Choroid plexus epithelial cell (primary cell): ENCODE measurements around the gene UGT1A4.

Experiments
- DNase-seq: peaks from one replicate; pipeline ENCODE4 v3.0.0-alpha.2; 2010; ENCODE audit warnings: low read depth
- H3K4me3 ChIP-seq: 2 replicates; pipeline ENCODE4 v1.5.1; 2011; ENCODE audit warnings: low read depth, mild to moderate bottlenecking, control low read depth, low read length, moderate library complexity
- TF ChIP-seq, protein P1 (sequence below): conservative IDR thresholded peaks from 2 replicates; pipeline ENCODE4 v1.5.1; 2011; ENCODE audit warnings: low read depth, mild to moderate bottlenecking, control low read depth, inconsistent platforms, low read length, moderate library complexity

UGT1A4 gene

GRCh38 chr2:233817361-233817911 lies 98.9 kb downstream of the UGT1A4 start:
- TF ChIP-seq, protein P1, sequence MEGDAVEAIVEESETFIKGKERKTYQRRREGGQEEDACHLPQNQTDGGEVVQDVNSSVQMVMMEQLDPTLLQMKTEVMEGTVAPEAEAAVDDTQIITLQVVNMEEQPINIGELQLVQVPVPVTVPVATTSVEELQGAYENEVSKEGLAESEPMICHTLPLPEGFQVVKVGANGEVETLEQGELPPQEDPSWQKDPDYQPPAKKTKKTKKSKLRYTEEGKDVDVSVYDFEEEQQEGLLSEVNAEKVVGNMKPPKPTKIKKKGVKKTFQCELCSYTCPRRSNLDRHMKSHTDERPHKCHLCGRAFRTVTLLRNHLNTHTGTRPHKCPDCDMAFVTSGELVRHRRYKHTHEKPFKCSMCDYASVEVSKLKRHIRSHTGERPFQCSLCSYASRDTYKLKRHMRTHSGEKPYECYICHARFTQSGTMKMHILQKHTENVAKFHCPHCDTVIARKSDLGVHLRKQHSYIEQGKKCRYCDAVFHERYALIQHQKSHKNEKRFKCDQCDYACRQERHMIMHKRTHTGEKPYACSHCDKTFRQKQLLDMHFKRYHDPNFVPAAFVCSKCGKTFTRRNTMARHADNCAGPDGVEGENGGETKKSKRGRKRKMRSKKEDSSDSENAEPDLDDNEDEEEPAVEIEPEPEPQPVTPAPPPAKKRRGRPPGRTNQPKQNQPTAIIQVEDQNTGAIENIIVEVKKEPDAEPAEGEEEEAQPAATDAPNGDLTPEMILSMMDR = no peak
- no peak for DNase-seq
- no peak overlapping the region for H3K4me3 ChIP-seq

DNA sequence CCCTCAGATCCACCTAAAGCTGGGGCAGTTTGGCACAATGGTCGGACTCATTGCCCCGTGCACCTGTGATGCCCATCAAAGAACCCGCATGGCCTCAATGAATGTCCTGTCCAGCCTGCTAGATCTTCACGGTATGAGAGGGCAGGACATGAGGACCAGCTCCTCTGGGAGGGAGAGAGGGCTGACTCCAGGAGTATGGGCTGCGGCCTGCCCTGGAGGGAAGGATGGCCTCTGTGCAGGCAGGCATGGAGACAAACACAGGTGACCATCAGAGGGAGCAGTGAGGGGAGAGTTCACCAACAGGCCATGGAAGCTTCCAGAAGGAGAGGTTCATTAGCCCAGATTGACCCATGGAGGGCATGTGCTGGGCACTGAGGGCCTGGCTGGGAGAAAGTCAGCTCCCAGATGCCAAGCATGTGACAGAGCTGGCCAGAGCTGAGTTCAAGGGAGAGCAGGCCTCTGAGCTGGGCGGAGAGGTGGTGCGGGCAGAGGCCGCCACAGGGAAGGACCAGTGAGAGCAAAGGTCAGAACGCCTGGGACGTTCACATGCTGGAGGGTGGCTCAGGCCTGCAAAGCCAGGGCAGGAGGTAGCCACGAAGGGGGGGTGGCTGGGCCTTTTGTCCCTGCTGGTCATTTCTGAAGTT lies 99.6 kb downstream of the UGT1A4 start:
- TF ChIP-seq, protein P1 = no peak
- no peak for DNase-seq
- H3K4me3 ChIP-seq = no peak overlapping the region

DNA sequence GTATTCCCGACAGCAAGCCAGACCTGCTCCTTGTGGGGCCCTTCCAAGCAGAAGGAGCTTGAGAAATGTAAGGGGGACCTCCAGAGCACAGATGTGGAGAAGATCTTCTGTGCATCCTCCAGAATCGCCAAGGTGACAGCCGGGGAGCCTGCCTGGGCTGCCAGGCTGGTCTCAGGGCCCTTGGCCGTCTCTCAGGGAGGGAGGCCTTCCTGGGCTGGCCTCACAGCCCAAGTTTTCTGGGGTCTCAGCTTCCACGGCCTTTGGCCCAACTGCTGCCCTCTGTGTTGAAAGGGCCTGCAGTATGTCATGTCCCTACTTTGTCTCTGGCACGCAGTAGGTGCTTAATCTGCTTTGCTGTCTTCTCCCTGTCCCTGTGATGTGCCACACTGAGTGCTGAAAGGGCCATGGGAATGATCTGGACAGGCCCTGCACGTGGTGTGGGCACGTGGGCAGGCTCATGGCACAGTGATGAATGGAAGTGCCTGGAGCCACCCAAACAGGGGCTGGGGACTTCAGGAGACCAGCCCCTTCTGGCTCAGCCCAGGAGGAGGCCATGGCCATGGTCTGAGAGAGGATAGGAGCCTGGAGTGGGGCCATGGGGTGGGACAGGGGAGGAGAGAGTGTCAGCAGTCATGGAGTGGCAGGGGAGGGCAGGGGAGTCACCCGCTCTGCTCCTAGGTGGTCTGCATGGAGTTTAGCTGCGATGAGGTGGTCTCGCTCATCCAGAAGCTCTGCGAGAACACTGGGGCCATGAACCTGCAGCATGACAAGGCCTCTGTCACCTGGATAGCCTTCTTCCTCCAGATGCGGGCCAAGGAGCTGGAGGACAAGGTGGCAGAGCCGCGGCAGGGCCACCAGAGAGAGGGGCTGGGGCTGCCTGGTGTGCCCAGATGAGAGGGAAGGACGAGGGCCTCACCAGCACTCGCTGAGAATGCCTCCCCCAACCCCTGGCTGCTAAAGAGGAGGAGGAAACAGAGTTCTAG lies 100.4 kb downstream of the UGT1A4 start:
- DNase-seq = no peak
- H3K4me3 ChIP-seq = no peak overlapping the region
- TF ChIP-seq, protein P1 = no peak

DNA sequence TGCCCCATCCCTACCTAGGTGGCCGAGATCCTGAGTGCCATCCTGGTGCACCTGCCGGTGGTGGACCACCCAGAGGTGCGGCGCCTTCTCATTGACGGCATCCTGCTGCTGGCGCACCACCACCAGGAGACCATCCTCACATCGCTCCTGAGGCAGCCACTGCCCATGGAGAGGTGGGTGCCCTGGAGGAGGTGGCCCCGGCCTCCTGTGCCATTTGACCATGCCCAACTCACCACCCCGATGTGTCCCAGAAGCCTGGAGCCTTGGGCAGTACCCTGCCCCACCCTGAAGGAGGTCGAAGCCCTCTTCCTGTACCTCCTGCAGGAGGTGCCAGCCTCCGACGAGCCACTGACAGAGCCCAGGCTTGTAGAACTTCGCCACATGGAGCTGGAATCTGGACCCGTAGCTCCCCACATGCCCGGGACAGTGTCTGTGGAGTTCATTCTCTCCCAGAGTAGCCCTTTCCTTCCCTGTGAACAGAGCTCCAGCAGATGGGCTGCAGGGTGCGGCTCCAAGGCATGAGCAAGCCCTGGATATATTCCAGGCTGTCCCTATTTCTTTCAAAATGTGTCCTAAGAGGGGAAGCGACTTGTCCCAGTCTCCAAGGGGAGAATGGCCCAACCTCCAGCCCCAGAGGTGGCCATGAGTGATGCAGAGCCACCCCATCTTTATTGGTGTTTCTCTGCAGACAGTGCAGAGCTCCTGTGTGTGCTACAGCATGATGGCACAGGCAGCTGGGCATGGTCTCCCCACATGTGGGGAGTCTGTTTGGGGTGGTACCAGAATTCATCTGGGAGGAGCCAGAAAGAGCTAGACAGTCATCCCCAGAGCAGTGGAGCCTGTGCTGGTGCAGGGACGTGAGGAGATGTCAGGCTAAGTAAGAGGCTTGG lies 101.6 kb downstream of the UGT1A4 start:
- no peak overlapping the region for H3K4me3 ChIP-seq
- TF ChIP-seq, protein P1 = no peak
- DNase-seq = no peak

DNA sequence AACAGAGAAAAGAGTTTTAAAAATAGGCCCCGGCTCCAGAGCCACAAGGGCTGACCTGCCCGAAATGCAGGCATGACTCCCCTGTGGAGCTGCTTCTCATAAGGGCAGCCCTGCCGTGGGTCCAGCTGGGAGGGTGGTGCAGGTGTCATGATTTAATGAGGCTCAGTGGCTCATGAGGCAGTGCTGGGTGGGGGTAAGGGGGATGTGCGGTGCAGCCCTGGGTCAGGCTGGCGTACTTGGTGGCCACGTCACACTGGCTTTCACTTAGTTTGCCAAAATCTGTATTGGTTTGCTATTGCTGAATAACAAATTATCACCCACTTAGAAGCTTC lies 102.2 kb downstream of the UGT1A4 start:
- no peak overlapping the region for H3K4me3 ChIP-seq
- TF ChIP-seq, protein P1 = no peak
- DNase-seq = no peak

GRCh38 chr2:233821196-233821595 lies 102.7 kb downstream of the UGT1A4 start:
- no peak for DNase-seq
- TF ChIP-seq, protein P1 = no peak
- H3K4me3 ChIP-seq = no peak overlapping the region
